HepG2 (cell line): ENCODE measurements around the gene ARMC10. TPM values are rescaled to one million over a fixed set of nuclear protein-coding genes. Genes with fewer than 3 reads are reported as not detected.
A peak's percentile ranks its signal among the peaks of the same experiment; 100 is the strongest.

ENCODE experiments used
- EHMT2 ChIP-seq: fragments of 200-600 bp; sonication (generic); IDR thresholded peaks from 2 replicates; pipeline ENCODE4 v1.7.0; 2017; ENCODE audit warnings: antibody characterized with exemption, low read depth, low read length, borderline replicate concordance
- EZH2 ChIP-seq: conservative IDR thresholded peaks from 2 replicates; pipeline ENCODE4 v1.6.1; 2012; ENCODE audit warnings: mild to moderate bottlenecking, low read depth, low read length, moderate library complexity
- GABPA ChIP-seq, 2 experiments: IDR thresholded peaks; 2 replicates each; pipeline ENCODE4 v1.6.1; 2011 to 2016; ENCODE audit warnings: low read depth in 2 of 2, low read length in 1 of 2, missing biosample characterization in 1 of 2, missing genetic modification characterization in 1 of 2
- HNRNPK ChIP-seq: fragments of 200-400 bp; formaldehyde crosslinking; IDR thresholded peaks from 2 replicates; pipeline ENCODE4 v1.6.1; 2018; ENCODE audit warnings: low read length, low read depth, moderate library complexity, mild to moderate bottlenecking; ENCODE audit not compliant: poor library complexity, severe bottlenecking
- KDM2A ChIP-seq: sonication (generic); formaldehyde crosslinking; IDR thresholded peaks from 2 replicates; pipeline ENCODE4 v1.4.0; 2020; ENCODE audit warnings: low read depth, missing genetic modification reagents, borderline replicate concordance
- NFATC3 ChIP-seq: sonication (generic); formaldehyde crosslinking; IDR thresholded peaks from 2 replicates; pipeline ENCODE4 v1.5.1; 2020; ENCODE audit warnings: mild to moderate bottlenecking, missing genetic modification reagents
- NFE2L1 ChIP-seq: sonication (generic); formaldehyde crosslinking; IDR thresholded peaks from 2 replicates; pipeline ENCODE4 v1.4.0; 2020; ENCODE audit warnings: missing genetic modification reagents, mild to moderate bottlenecking, borderline replicate concordance
- ONECUT2 ChIP-seq: sonication (generic); formaldehyde crosslinking; IDR thresholded peaks from 2 replicates; pipeline ENCODE4 v1.4.0; 2020; ENCODE audit warnings: missing genetic modification reagents
- RFX1 ChIP-seq: fragments of 450-650 bp; IDR thresholded peaks from 2 replicates; pipeline ENCODE4 v1.6.1; 2017
- SAFB2 ChIP-seq: sonication (generic); formaldehyde crosslinking; IDR thresholded peaks from 2 replicates; pipeline ENCODE4 v1.5.1; 2020; ENCODE audit warnings: missing genetic modification reagents, low read depth, mild to moderate bottlenecking, borderline replicate concordance
- SSRP1 ChIP-seq: IDR thresholded peaks from 2 replicates; pipeline ENCODE4 v1.6.1; 2016; ENCODE audit warnings: control low read depth
- TAF15 ChIP-seq: fragments of 200-400 bp; formaldehyde crosslinking; IDR thresholded peaks from one replicate; pipeline ENCODE4 v1.6.1; 2018; ENCODE audit warnings: mild to moderate bottlenecking, low read depth, low read length; ENCODE audit not compliant: poor library complexity, severe bottlenecking
- THAP11 ChIP-seq: IDR thresholded peaks from 2 replicates; pipeline ENCODE4 v1.6.1; 2016; ENCODE audit warnings: missing biosample characterization, missing genetic modification reagents
- ZNF30 ChIP-seq: sonication (generic); formaldehyde crosslinking; IDR thresholded peaks from 2 replicates; pipeline ENCODE4 v1.5.0; 2020; ENCODE audit warnings: mild to moderate bottlenecking, missing genetic modification reagents
- ZNF337 ChIP-seq: sonication (generic); formaldehyde crosslinking; IDR thresholded peaks from 2 replicates; pipeline ENCODE4 v1.5.1; 2020; ENCODE audit warnings: missing genetic modification reagents, low read depth, mild to moderate bottlenecking, borderline replicate concordance
- ZNF496 ChIP-seq: sonication (generic); formaldehyde crosslinking; IDR thresholded peaks from 2 replicates; pipeline ENCODE4 v1.8.1; 2023; ENCODE audit warnings: mild to moderate bottlenecking, moderate library complexity, missing genetic modification reagents; ENCODE audit not compliant: insufficient replicate concordance
- ZNF644 ChIP-seq: IDR thresholded peaks from 2 replicates; pipeline ENCODE4 v1.6.1; 2016; ENCODE audit warnings: low read depth
- ZNF660 ChIP-seq: sonication (generic); formaldehyde crosslinking; IDR thresholded peaks from 2 replicates; pipeline ENCODE4 v1.5.1; 2020; ENCODE audit warnings: mild to moderate bottlenecking, low read depth, missing genetic modification reagents, borderline replicate concordance
- ZNF709 ChIP-seq: sonication (generic); formaldehyde crosslinking; IDR thresholded peaks from 2 replicates; pipeline ENCODE4 v1.5.0; 2020; ENCODE audit warnings: mild to moderate bottlenecking, missing genetic modification reagents
- ZNF713 ChIP-seq: sonication (generic); formaldehyde crosslinking; IDR thresholded peaks from 2 replicates; pipeline ENCODE4 v1.4.0; 2020; ENCODE audit warnings: mild to moderate bottlenecking, missing genetic modification reagents
- ZNF775 ChIP-seq: sonication (generic); formaldehyde crosslinking; IDR thresholded peaks from 2 replicates; pipeline ENCODE4 v1.4.0; 2020; ENCODE audit warnings: missing genetic modification reagents, mild to moderate bottlenecking, moderate library complexity, borderline replicate concordance
- ZNF788 ChIP-seq: sonication (generic); formaldehyde crosslinking; IDR thresholded peaks from 2 replicates; pipeline ENCODE4 v1.5.0; 2020; ENCODE audit warnings: mild to moderate bottlenecking, missing genetic modification reagents, borderline replicate concordance
- ZNF883 ChIP-seq: sonication (generic); formaldehyde crosslinking; IDR thresholded peaks from 2 replicates; pipeline ENCODE4 v1.5.1; 2020; ENCODE audit warnings: mild to moderate bottlenecking, missing genetic modification reagents; ENCODE audit errors: not compliant biosample characterization
- polyA plus RNA-seq, 8 experiments: library from polyadenylated mRNA; depleted of rRNA in 3 of 8; stranded (reverse) in 7 of 8; unstranded in 1 of 8; fragments of >200 nt; fragmentation: Illumina TruSeq in 4 of 8; extraction: Trizol in 4 of 8; gene quantifications; 2 replicates each; pipeline versions ENCODE4 v1.2.1 to v1.2.3, GENCODE V29; 2011 to 2016; ENCODE audit warnings: low read depth in 4 of 8, missing spikeins in 1 of 8, mixed read lengths in 1 of 8; ENCODE audit not compliant: insufficient read depth in 1 of 8
- total RNA-seq, 5 experiments: library from RNA; depleted of rRNA; stranded (reverse); fragments of >200 nt; fragmentation: Illumina TruSeq; extraction: Trizol; gene quantifications; 2 replicates each; pipeline ENCODE4 v1.2.3, GENCODE V29; 2016; ENCODE audit warnings: low read depth in 1 of 5
- TF ChIP-seq, protein P1 (sequence below): sonication (generic); formaldehyde crosslinking; IDR thresholded peaks from 2 replicates; pipeline ENCODE4 v1.8.0; 2022; ENCODE audit warnings: mild to moderate bottlenecking, missing genetic modification reagents, moderate library complexity
- TF ChIP-seq, protein P2 (sequence below): sonication (generic); formaldehyde crosslinking; IDR thresholded peaks from 2 replicates; pipeline ENCODE4 v1.4.0; 2020; ENCODE audit warnings: missing genetic modification reagents
- TF ChIP-seq, protein P3 (sequence below): sonication (generic); formaldehyde crosslinking; conservative IDR thresholded peaks from 2 replicates; pipeline ENCODE4 v1.8.0; 2022; ENCODE audit warnings: low read depth, missing genetic modification reagents

The ARMC10 gene
- total and polyA plus RNA-seq, 2 of the 13 experiments (the other 11 are each of a cell fraction or from before 2014, with no cell fraction given), result 11.3 to 23.7 TPM

DNA sequence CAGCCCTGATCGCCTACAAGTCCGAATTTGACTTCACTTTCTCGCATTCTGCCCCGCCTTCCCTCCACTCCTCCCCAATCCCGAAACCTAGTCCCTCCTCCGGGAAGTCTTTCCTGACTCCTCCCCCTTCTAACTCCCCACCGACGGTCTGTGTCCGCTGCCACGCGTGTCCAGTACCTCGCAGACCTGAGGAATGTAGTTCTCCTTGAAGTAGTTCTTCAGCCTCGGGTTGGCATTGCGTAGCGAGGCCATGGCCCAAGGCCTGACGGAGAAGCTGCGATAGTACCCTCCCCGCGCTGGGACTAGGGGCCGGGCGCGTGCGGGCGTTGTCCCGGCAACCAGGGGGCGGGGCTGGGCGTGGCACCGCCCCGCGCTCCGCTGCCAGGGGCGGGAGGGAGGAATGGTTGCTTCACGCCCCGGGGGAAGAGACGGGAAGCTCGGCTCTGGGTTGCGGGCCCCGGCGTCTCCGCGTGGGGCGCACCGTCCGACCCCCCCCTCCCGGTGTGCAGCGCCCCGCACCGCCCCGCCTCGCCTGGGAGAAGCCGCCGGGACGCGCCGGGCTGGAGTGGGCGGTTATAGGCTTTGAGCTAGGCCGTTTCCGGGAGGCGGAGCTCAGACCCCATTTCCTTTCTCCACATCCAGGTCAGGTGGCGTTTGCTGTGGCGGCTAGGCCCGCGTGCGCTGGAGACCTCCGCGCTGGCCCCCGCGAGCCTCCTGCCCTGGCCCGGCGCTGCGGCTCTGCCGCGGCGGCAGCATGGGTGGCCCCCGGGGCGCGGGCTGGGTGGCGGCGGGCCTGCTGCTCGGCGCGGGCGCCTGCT is at the start of gene ARMC10, which contains the start of gene FBXL13 (continued):
- TF ChIP-seq ZNF496 (CRISPR knock-in tag) (no peak), NFATC3 (CRISPR knock-in tag) (peak; percentile 53; the same call in 1 of the 2 replicates), ZNF337 (CRISPR knock-in tag) (no peak), NFE2L1 (no peak), ONECUT2 (CRISPR knock-in tag) (no peak), ZNF644 (CRISPR knock-in tag) (no peak), ZNF30 (CRISPR knock-in tag) (0 out of 2 replicates have a peak, but pooled peaks have one; percentile 54), ZNF660 (no peak), EZH2 (no peak), EHMT2 (no peak), SAFB2 (CRISPR knock-in tag) (no peak), SSRP1 (CRISPR knock-in tag) (0 out of 2 replicates have a peak, but pooled peaks have one; percentile 49), ZNF775 (no peak), ZNF709 (0 out of 2 replicates have a peak, but pooled peaks have one; percentile 22), ZNF883 (CRISPR knock-in tag) (peak; percentile 50), ZNF788 (no peak; the same call in 1 of the 2 replicates), GABPA (IDR thresholded peaks at IDR 0.05; ENCODE audit: low read depth, low read length) (peak; percentile 66), GABPA (CRISPR knock-in tag; IDR thresholded peaks at IDR 0.05; ENCODE audit: low read depth) (peak; percentile 80), TAF15 (no peak), ZNF713 (no peak), RFX1 (peak; percentile 97), HNRNPK (peak; percentile 53), KDM2A (CRISPR knock-in tag) (no peak; the same call in 1 of the 2 replicates), THAP11 (CRISPR knock-in tag) (peak; percentile 78; the same call in 1 of the 2 replicates)
- TF ChIP-seq, protein P1, sequence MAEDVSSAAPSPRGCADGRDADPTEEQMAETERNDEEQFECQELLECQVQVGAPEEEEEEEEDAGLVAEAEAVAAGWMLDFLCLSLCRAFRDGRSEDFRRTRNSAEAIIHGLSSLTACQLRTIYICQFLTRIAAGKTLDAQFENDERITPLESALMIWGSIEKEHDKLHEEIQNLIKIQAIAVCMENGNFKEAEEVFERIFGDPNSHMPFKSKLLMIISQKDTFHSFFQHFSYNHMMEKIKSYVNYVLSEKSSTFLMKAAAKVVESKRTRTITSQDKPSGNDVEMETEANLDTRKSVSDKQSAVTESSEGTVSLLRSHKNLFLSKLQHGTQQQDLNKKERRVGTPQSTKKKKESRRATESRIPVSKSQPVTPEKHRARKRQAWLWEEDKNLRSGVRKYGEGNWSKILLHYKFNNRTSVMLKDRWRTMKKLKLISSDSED (CRISPR knock-in tag), result no peak
- TF ChIP-seq, protein P2, sequence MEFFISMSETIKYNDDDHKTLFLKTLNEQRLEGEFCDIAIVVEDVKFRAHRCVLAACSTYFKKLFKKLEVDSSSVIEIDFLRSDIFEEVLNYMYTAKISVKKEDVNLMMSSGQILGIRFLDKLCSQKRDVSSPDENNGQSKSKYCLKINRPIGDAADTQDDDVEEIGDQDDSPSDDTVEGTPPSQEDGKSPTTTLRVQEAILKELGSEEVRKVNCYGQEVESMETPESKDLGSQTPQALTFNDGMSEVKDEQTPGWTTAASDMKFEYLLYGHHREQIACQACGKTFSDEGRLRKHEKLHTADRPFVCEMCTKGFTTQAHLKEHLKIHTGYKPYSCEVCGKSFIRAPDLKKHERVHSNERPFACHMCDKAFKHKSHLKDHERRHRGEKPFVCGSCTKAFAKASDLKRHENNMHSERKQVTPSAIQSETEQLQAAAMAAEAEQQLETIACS, result peak; percentile 50; the same call in 1 of the 2 replicates
- TF ChIP-seq, protein P3, sequence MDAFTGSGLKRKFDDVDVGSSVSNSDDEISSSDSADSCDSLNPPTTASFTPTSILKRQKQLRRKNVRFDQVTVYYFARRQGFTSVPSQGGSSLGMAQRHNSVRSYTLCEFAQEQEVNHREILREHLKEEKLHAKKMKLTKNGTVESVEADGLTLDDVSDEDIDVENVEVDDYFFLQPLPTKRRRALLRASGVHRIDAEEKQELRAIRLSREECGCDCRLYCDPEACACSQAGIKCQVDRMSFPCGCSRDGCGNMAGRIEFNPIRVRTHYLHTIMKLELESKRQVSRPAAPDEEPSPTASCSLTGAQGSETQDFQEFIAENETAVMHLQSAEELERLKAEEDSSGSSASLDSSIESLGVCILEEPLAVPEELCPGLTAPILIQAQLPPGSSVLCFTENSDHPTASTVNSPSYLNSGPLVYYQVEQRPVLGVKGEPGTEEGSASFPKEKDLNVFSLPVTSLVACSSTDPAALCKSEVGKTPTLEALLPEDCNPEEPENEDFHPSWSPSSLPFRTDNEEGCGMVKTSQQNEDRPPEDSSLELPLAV (CRISPR knock-in tag), result 0 out of 2 replicates have a peak, but pooled peaks have one; percentile 64
